T-helper 2 cell treated with Interferon-gamma antibody and Interleukin-4, amounts not matched to agents 100 ng/mL and 5 ng/mL, for 36 hours (primary cell): ENCODE data around the gene RGS8. TPM values are rescaled to one million over a fixed set of nuclear protein-coding genes. Genes with fewer than 3 reads are reported as not detected.

Source experiments
- intact Hi-C: fragments of 100-400 bp; cut with micrococcal nuclease; formaldehyde crosslinking; loops from one replicate; pipeline ENCODE4 v1.15.1; 2023
- total RNA-seq: library from RNA; stranded (reverse); gene quantifications from 2 replicates; pipeline ENCODE4 v1.2.3, GENCODE V29; 2022

RGS8 gene
- total RNA-seq, 1 donor from 2014 or later = not detected

DNA sequence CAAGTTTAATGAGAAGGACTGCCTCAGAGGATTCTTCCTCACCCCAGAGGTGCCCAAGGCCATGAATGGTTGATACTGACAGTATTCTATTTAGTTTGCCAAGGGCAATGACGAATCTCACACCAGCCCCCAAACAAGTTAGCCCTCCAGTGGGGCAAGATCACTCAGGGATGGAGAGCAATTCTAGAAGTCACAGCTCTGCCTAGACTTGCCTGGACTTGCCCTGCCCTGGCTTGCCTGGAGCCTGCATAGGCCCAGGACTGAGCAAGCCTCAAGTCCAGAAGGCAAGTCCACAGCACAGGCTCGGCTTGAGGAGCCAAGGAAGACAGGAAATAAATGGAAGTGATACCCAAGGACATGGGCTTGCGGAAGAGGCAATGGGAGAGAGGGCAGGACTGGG, 40.7 kb downstream of the RGS8 start:
- intact Hi-C loops = no loop called here

DNA sequence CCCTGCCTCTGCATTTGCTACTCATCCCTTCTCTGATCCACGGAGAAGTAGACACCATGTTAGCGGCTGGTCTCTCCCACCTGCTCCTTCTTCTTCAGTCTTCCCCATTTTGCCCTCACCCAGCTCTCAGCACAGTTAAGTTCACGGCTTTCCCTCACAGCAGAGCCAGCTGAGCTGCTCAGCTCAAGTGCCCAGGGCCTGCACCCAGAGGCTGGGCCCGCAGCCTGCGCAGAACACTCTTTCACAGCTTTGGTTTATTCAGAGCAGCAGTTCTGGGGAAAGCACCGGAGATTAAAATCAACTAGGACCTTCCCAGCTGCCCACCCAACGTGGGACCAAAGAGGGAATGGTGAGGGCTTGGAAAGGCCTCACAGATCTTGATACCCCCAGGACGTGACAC, 41.9 kb downstream of the RGS8 start:
- intact Hi-C loops = no loop called here

GRCh38 chr1:182641561-182641960, 42.8 kb downstream of the RGS8 start:
- intact Hi-C loops = no loop called here

- intact Hi-C loops = no loop called here
These were observed 45.1 kb downstream of the RGS8 start for GRCh38 chr1:182639330-182639729.

DNA sequence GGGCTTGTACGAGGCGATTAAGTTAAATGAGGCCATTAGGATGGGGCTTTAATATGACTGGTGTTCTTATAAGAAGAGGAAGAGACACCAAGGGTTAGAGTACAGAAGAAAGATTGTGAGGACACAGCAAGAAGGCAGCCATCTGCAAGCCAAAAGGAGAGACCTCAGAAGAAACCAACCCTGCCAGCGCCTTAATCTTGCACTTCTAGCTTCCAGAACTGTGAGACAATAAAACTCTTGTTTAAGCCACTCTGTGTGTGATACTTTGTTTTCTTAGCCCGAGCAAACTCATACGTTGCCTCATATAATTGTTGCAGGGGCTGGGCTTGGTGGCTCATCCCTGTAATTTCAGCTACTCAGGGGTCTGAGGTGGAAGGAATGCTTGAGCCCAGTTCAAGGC, 46.6 kb downstream of the RGS8 start:
- intact Hi-C loops = no loop called here

GRCh38 chr1:182635871-182636270, 48.5 kb downstream of the RGS8 start:
- intact Hi-C loops = no loop called here

Other genes with a start within 250 kb of the RGS8 start
- not detected in 2 replicates for gene RGSL1, start 234.4 kb downstream of the RGS8 start, total RNA-seq
- gene RNASEL, start 95.3 kb downstream of the RGS8 start, total RNA-seq = 4.6 and 5.1 TPM in 2 replicates
- gene RGS16, start 80.2 kb downstream of the RGS8 start, total RNA-seq = 10.2 and 10.7 TPM in 2 replicates
- gene NPL, start 105.2 kb upstream of the RGS8 start, total RNA-seq = 2.5 and 3.2 TPM in 2 replicates
- 257 and 261 TPM in 2 replicates for gene DHX9, start 154.8 kb upstream of the RGS8 start, total RNA-seq